Central memory CD8-positive, alpha-beta T cell (primary cell): ENCODE results near the gene GID8.

Experiments used
- ATAC-seq: fragments of 150-1000 bp; cut with Tn5 transposase; replicated peaks from 2 replicates; pipeline ENCODE4 v1.10.0; 2022; ENCODE audit warnings: mild to moderate bottlenecking, moderate FRiP score, moderate number of reproducible peaks; ENCODE audit not compliant: poor library complexity, severe bottlenecking; ENCODE audit errors: extremely low read depth
- DNase-seq, 2 donors: peaks; one replicate each; pipeline ENCODE4 v3.0.0; 2021; ENCODE audit warnings: low spot score in 2 of 2
- H3K27ac Mint-ChIP-seq: one replicate; pipeline ENCODE4 v1.8.0; 2022; ENCODE audit warnings: low read depth, mild to moderate bottlenecking, moderate library complexity, mixed read lengths
- H3K27me3 Mint-ChIP-seq: one replicate; pipeline ENCODE4 v1.8.0; 2022; ENCODE audit warnings: mixed read lengths
- H3K36me3 Mint-ChIP-seq: one replicate; pipeline ENCODE4 v1.8.0; 2022; ENCODE audit warnings: mild to moderate bottlenecking, moderate library complexity, mixed read lengths; ENCODE audit not compliant: insufficient read depth
- H3K4me1 Mint-ChIP-seq: one replicate; pipeline ENCODE4 v1.8.0; 2022; ENCODE audit warnings: mixed read lengths
- H3K4me3 Mint-ChIP-seq: one replicate; pipeline ENCODE4 v1.8.0; 2022; ENCODE audit warnings: mild to moderate bottlenecking, moderate library complexity, mixed read lengths
- H3K9me3 Mint-ChIP-seq: one replicate; pipeline ENCODE4 v1.8.0; 2022; ENCODE audit warnings: mixed read lengths

The GID8 gene

DNA sequence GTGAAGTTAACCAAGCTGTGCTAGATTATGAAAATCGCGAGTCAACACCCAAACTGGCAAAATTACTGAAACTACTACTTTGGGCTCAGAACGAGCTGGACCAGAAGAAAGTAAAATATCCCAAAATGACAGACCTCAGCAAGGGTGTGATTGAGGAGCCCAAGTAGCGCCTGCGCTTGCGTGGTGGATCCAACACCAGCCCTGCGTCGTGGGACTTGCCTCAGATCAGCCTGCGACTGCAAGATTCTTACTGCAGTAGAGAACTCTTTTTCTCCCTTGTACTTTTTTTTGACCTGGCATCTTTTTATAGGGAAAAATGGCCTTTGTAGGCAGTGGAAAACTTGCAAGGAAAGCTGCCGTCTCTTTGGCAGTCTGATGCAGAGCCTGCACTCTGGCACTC is 6.8 kb downstream of the GID8 start:
- no peak overlapping the region for H3K27ac Mint-ChIP-seq
- no peaks in the 10 kb centered on the region for H3K27me3 Mint-ChIP-seq
- peaks cover 37% of the 10 kb centered on the region for H3K36me3 Mint-ChIP-seq

DNA sequence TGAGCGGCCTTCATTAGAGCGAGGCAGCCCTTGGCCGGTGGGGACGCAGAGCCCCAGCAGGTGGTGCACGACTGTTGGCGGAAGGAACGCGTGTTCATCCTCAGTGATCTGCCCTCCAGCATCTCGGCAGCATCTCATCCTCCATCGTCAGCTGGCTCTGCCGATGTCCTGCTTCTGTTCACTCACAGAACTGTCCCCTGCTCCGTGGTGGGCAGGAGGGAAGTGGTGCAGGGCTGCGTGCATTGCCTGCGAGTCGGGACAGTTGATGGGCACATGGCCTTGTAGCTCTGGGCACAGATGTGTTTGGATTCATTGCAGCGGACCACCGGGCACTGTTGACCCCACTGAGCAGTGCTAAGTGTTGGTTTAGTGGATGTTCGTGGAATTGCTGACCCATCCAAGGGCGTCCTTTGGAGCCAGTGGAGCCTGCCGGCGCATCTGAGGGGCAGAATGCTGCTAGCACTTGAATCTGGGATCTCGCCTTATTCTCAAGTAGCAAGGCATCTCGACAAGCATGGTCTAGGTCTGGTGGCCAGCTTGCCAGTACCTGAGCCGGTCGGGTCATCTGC is 7.9 kb downstream of the GID8 start:
- ATAC-seq, result no peak
- no peaks in the 10 kb centered on the region for H3K9me3 Mint-ChIP-seq
- H3K27me3 Mint-ChIP-seq, result no peaks in the 10 kb centered on the region
- no peak overlapping the region for H3K4me3 Mint-ChIP-seq
- no peak for DNase-seq
- H3K36me3 Mint-ChIP-seq, result peaks cover 35% of the 10 kb centered on the region
- H3K4me1 Mint-ChIP-seq, result peaks cover 17% of the 10 kb centered on the region
- H3K27ac Mint-ChIP-seq, result no peak overlapping the region

More for the DNA sequence above, 6.8 kb downstream of the GID8 start:
- Mint-ChIP-seq H3K4me1 (peaks cover 20% of the 10 kb centered on the region), H3K9me3 (no peaks in the 10 kb centered on the region), H3K4me3 (no peak overlapping the region)
- DNase-seq (no peak), ATAC-seq (no peak)

DNA sequence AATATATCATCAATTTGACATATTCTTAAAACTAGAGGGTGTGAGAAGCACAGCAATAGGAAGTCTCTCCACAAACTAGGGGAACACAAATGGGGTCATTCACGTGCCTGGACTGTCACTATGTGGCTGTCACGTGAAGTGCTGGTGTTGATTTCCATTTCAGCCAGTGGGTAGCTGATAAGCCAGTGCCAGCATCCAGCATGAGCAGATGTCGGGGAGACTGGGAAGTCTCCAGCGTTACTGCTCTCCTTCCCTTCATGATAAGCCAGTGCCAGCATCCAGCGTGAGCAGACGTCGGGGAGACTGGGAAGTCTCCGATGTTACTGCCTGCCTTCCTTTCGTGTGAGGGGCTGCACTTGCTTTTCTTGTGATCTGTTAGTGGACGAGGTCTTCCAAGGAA is 9.0 kb downstream of the GID8 start:
- Mint-ChIP-seq H3K4me1 (peaks cover 10% of the 10 kb centered on the region), H3K27me3 (no peaks in the 10 kb centered on the region), H3K9me3 (no peaks in the 10 kb centered on the region), H3K4me3 (no peak overlapping the region), H3K36me3 (peaks cover 37% of the 10 kb centered on the region), H3K27ac (no peak overlapping the region)
- ATAC-seq (no peak), DNase-seq (no peak)

DNA sequence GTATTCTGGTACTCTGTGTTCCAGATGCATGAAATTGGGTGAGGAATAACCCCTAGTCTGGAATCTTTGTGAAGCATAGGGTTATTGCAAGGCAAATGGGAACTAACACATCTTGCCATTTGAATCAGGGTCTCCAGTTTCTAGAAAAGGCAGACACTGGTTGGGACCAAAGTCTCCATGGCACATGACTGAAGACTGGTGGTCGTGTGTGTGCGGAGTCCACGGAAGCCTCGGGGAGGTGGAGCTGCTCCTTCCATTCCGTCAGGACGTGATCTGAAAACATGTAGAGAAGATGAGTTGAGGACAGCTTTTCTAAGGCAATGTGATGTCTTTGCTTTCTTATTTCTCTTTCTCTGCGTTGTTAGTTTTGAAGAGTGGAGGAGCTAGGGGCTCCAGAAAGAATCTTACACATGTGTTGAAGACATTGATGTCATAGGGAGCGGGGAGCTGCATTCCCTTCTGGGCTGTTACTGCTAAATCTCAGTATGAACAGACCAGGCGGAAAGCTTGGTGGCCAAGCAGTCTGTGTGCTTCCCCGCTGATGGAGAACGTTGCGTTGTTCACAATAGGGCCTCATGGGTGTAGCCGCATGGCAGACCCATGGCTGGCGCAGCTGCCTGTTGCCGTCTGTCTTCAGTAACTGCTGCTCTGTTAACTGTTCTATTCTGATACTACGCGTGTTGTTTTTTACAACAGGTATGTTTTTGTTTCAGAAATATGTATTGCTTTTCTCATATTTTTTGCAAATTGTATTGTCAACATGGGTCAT is 9.8 kb downstream of the GID8 start:
- H3K4me3 Mint-ChIP-seq, result no peak overlapping the region
- no peak for DNase-seq
- peaks cover 15% of the 10 kb centered on the region for H3K4me1 Mint-ChIP-seq
- no peak for ATAC-seq
- peaks cover 34% of the 10 kb centered on the region for H3K36me3 Mint-ChIP-seq
- no peaks in the 10 kb centered on the region for H3K9me3 Mint-ChIP-seq
- H3K27me3 Mint-ChIP-seq, result no peaks in the 10 kb centered on the region
- no peak overlapping the region for H3K27ac Mint-ChIP-seq

DNA sequence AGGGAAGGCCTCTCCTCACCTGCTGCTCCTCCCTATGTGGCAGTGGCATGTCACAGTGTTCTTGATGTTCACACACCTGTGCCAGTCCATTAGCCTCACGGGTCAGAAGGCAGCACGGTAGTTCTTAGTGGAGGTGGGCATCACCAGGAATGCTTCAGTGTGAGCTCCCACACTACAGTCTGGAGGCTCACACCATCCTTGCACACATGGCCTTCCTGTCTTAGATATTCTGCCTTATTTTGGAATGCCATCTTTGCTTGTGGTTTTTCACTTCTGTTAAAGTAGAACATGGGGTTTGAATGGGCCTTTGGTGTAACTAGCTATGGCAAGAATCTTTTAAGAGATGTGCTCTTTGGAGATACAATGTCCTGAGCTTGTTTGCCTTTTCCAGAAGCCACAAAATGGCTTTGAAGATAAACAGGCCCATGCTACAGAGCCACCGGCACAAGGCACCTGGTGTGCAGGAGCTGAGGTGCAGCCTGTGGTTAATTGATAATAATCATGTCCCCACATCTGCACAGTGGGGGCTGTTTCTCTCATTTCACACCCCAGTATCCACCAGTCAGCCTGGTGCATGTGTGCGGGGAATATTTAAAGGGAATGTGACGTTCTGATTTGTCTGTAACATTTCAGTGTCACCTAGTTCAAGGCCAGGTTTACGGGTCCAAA is 11.3 kb downstream of the GID8 start:
- H3K4me1 Mint-ChIP-seq, result peaks cover 28% of the 10 kb centered on the region
- no peak overlapping the region for H3K4me3 Mint-ChIP-seq
- H3K9me3 Mint-ChIP-seq, result no peaks in the 10 kb centered on the region
- H3K27me3 Mint-ChIP-seq, result no peaks in the 10 kb centered on the region
- H3K27ac Mint-ChIP-seq, result no peak overlapping the region
- peaks cover 30% of the 10 kb centered on the region for H3K36me3 Mint-ChIP-seq
- ATAC-seq, result no peak
- no peak for DNase-seq

- no peak for DNase-seq
- no peaks in the 10 kb centered on the region for H3K27me3 Mint-ChIP-seq
- no peaks in the 10 kb centered on the region for H3K9me3 Mint-ChIP-seq
- no peak overlapping the region for H3K4me3 Mint-ChIP-seq
- ATAC-seq, result no peak
- no peak overlapping the region for H3K27ac Mint-ChIP-seq
- H3K36me3 Mint-ChIP-seq, result peaks cover 23% of the 10 kb centered on the region
- H3K4me1 Mint-ChIP-seq, result peaks cover 34% of the 10 kb centered on the region
Observed at GRCh38 chr20:62949962-62950361, 12.0 kb downstream of the GID8 start.

DNA sequence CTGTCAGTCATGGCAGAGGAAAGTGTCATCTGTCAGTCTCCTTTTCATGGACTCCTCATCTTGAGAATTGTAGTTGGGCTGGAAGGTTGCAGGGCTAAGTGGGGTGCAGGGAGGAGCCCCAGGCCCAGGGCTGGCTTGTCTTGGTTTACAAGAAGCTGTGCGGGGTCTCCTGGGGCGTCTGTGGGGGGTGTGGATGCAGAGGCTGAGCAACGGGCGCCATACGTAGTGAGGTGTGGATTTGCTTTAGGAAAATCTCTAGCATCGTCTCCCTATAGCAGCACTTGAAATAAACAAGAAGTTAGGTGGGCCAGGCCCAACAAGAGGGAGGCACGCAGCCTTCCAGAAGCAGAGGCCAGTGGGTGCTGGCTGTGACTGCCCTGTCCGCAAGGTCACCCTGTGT is 12.8 kb downstream of the GID8 start:
- H3K4me1 Mint-ChIP-seq, result peaks cover 34% of the 10 kb centered on the region
- DNase-seq (no peak), ATAC-seq (no peak)
- no peak overlapping the region for H3K27ac Mint-ChIP-seq
- H3K36me3 Mint-ChIP-seq, result peaks cover 18% of the 10 kb centered on the region
- no peaks in the 10 kb centered on the region for H3K9me3 Mint-ChIP-seq
- H3K4me3 Mint-ChIP-seq, result no peak overlapping the region
- H3K27me3 Mint-ChIP-seq, result no peaks in the 10 kb centered on the region

DNA sequence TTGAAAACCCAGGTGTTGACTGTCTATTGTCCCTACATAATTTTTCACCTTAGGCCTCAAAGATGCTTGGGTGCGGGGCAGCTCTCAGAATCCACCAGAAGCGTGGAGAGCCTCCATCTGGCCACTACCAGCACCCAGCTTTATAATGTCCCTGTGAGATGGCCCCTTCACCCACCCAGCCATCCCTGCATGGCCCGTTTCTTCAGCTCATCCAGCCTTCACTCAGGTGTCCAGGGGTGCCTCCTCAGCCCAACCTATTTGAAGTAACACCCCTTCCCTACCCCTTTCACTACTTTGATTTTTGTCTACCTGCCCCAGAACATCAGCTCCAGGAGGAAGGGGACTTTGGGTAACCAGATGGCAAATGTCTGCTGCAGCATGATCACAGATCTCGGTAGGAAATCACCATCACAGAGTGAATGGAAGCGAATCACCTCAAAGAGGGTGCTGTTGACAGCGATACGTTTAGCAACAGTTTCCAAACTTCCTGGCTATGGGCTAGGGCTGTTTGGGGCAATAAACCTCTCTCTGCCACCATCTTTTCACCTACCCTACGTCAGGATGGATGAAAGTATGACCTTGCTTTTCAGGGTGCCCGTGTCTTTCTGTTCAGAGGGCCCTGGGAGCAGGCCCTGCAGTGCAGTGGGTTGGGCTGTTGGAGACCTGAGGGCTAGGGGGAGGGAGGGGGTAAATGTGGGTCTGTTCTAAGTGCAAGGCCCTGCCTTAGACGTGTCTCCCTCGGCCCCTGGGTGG is 13.4 kb downstream of the GID8 start:
- DNase-seq (no peak), ATAC-seq (no peak)
- no peaks in the 10 kb centered on the region for H3K27me3 Mint-ChIP-seq
- H3K36me3 Mint-ChIP-seq, result peaks cover 13% of the 10 kb centered on the region
- H3K27ac Mint-ChIP-seq, result no peak overlapping the region
- no peak overlapping the region for H3K4me3 Mint-ChIP-seq
- H3K4me1 Mint-ChIP-seq, result peaks cover 34% of the 10 kb centered on the region
- no peaks in the 10 kb centered on the region for H3K9me3 Mint-ChIP-seq

- Mint-ChIP-seq H3K9me3 (no peaks in the 10 kb centered on the region), H3K27me3 (no peaks in the 10 kb centered on the region), H3K4me1 (peaks cover 34% of the 10 kb centered on the region), H3K4me3 (peak overlapping the region; percentile 87), H3K36me3 (peaks cover 13% of the 10 kb centered on the region), H3K27ac (no peak overlapping the region)
- ATAC-seq (no peak), DNase-seq (no peak)
Observed at GRCh38 chr20:62951896-62952372, 14.0 kb downstream of the GID8 start.

GRCh38 chr20:62952373-62952967 is 14.5 kb downstream of the GID8 start, which contains the start of gene SLC17A9:
TSS of gene SLC17A9 (plus strand) at chr20:62952709. CDS start at chr20:62952831, 122 bp downstream.
- peak within 1 kb of the TSS; percentile 87 for H3K4me3 Mint-ChIP-seq
- no peak for DNase-seq
- no peaks in the 10 kb centered on the region for H3K27me3 Mint-ChIP-seq
- no peaks in the 10 kb centered on the region for H3K9me3 Mint-ChIP-seq
- ATAC-seq, result no peak
- peaks cover 29% of the 10 kb centered on the region for H3K4me1 Mint-ChIP-seq
- peaks cover 8% of the 10 kb centered on the region for H3K36me3 Mint-ChIP-seq
- peak within 1 kb of the TSS; percentile 94 for H3K27ac Mint-ChIP-seq

DNA sequence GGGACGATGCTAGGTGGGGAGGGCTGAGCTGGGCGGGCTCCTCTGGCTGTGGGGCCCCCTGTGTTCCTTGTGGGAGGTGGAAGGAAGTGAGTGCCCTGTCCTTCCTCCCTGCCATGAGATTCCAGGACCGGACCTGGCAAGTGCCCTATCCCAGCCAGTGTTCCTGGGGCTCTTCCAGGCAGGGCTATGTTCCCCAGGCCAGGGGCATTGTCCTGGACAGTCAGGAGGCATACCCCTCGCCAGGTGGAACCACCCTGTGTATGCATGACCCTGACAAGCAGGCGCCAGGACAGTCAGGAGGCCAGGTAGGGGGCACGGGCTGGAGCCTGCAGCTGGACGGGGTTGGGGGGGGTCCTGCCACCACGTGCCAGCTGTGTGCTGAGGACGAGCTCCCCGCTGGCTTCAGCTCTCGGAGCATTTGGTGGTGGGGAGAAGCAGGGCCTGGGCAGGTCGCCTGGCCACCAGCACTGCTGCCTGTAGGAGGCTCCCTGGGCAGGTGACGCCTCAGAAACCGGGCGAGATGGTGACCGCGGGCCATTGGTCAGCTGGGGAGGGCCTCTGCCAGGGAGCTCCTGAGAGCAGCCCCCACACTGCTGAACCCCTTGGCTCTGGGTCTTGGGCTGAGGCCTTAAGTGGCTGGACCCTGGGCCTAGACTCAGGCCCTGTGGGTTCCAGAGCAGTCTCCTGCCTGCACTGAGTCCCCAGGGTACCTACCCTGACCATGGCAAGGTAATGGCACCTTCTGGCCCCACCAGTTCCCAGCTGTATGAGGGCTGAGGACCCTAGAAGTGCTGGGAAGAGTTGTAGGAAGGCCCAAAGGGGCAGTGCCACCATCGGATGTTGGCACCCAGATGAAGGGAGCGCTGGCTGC is 15.3 kb downstream of the GID8 start:
- DNase-seq (no peak), ATAC-seq (no peak)
- Mint-ChIP-seq H3K27me3 (no peaks in the 10 kb centered on the region), H3K36me3 (peaks cover 7% of the 10 kb centered on the region), H3K4me3 (peak overlapping the region; percentile 87), H3K27ac (peak overlapping the region; percentile 94), H3K4me1 (peaks cover 24% of the 10 kb centered on the region), H3K9me3 (no peaks in the 10 kb centered on the region)
